Skeletal muscle tissue (tissue), 4 donors: ENCODE data around the gene VPS33B. TPM values are rescaled to one million over a fixed set of nuclear protein-coding genes. Genes with fewer than 3 reads are reported as not detected.

Experiments
- H3K27ac ChIP-seq: one replicate; pipeline ENCODE4 v1.7.0; 2013; ENCODE audit warnings: mild to moderate bottlenecking, low read depth, low read length, inconsistent platforms
- H3K27me3 ChIP-seq, 3 donors: one replicate each; pipeline ENCODE4 v1.7.0; 2013; ENCODE audit warnings: low read length in 3 of 3; ENCODE audit not compliant: control insufficient read depth in 3 of 3, insufficient read depth in 3 of 3
- H3K36me3 ChIP-seq, 3 donors: one replicate each; pipeline ENCODE4 v1.7.0; 2013; ENCODE audit warnings: low read length in 3 of 3; ENCODE audit not compliant: control insufficient read depth in 3 of 3, insufficient read depth in 3 of 3
- H3K4me1 ChIP-seq, 3 donors: one replicate each; pipeline ENCODE4 v1.7.0; 2013; ENCODE audit warnings: low read length in 3 of 3, mild to moderate bottlenecking in 3 of 3; ENCODE audit not compliant: control insufficient read depth in 3 of 3, insufficient read depth in 3 of 3
- H3K4me3 ChIP-seq, 3 donors: one replicate each; pipeline ENCODE4 v1.7.0; 2013; ENCODE audit warnings: low read length in 3 of 3
- H3K9ac ChIP-seq, 3 donors: one replicate each; pipeline ENCODE4 v1.7.0; 2013; ENCODE audit warnings: low read length in 3 of 3, mild to moderate bottlenecking in 3 of 3, moderate library complexity in 2 of 3, low read depth in 1 of 3
- H3K9me3 ChIP-seq, 3 donors: one replicate each; pipeline ENCODE4 v1.7.0; 2013; ENCODE audit warnings: low read length in 3 of 3; ENCODE audit not compliant: control insufficient read depth in 3 of 3
- total RNA-seq: library from RNA; depleted of rRNA; stranded (reverse); fragments of >200 nt; gene quantifications from one replicate; pipeline ENCODE4 v1.2.3, GENCODE V29; 2014
- donor health status: Osteomylitis.

The VPS33B gene
- total RNA-seq, 1 donor from 2014 or later: 3.1 TPM

DNA sequence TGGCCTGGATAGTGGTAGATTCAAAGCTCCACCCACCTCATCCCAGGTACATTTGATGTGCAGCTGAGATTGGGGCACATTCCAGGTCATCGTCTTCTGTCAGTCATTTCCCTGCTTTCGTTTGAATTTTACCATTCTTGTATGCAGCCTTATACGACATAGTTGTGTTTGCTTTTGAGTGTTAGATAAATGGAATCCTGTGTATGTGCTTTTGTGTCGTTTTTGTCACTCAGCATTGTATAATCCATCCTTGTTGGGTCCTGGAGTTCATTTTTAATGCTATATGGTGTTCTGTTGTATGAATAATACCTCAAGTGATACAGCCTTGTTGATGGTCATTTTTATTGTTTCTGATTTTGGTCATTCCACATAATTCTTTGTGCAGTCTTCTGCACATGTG lies 60.4 kb downstream of the VPS33B start:
- Histone ChIP-seq H3K4me3 (no peak overlapping the region), H3K27me3 (no peaks in the 10 kb centered on the region), H3K36me3 (peaks cover 23 to 44% (median 38%) of the 10 kb centered on the region in 3 donors), H3K9ac (no peak overlapping the region), H3K27ac (no peak overlapping the region), H3K4me1 (peaks cover 31 to 35% (median 32%) of the 10 kb centered on the region in 3 donors), H3K9me3 (no peaks in the 10 kb centered on the region)

- Histone ChIP-seq H3K27me3 (no peaks in the 10 kb centered on the region), H3K27ac (peak overlapping the region; percentile 64), H3K36me3 (peaks cover 16 to 33% (median 30%) of the 10 kb centered on the region in 3 donors), H3K4me3 (peak overlapping the region in 2 of 3 donors; percentile 29 to 35), H3K9ac (peak overlapping the region in 2 of 3 donors; percentile 33 to 60), H3K4me1 (peaks cover 39 to 49% (median 41%) of the 10 kb centered on the region in 3 donors), H3K9me3 (no peaks in the 10 kb centered on the region)
Measured at GRCh38 chr15:90960298-90961091, 61.9 kb downstream of the VPS33B start.

- H3K36me3 ChIP-seq: peaks cover 16 to 33% (median 30%) of the 10 kb centered on the region in 3 donors
- no peaks in the 10 kb centered on the region for H3K9me3 ChIP-seq
- no peaks in the 10 kb centered on the region for H3K27me3 ChIP-seq
- peak overlapping the region in 2 of 3 donors; percentile 40 to 72 for H3K9ac ChIP-seq
- H3K27ac ChIP-seq: peak overlapping the region; percentile 64
- peak overlapping the region in 2 of 3 donors; percentile 29 to 35 for H3K4me3 ChIP-seq
- peaks cover 43 to 55% (median 45%) of the 10 kb centered on the region in 3 donors for H3K4me1 ChIP-seq
Measured at GRCh38 chr15:90959894-90960293, 62.5 kb downstream of the VPS33B start.

- Histone ChIP-seq H3K36me3 (peaks cover 16 to 32% (median 30%) of the 10 kb centered on the region in 3 donors), H3K27ac (peak overlapping the region; percentile 64), H3K4me3 (no peak overlapping the region), H3K4me1 (peaks cover 43 to 61% (median 48%) of the 10 kb centered on the region in 3 donors), H3K9ac (peak overlapping the region in 2 of 3 donors; percentile 40 to 72), H3K27me3 (no peaks in the 10 kb centered on the region), H3K9me3 (no peaks in the 10 kb centered on the region)
Measured at GRCh38 chr15:90959028-90959595, 63.3 kb downstream of the VPS33B start.

DNA sequence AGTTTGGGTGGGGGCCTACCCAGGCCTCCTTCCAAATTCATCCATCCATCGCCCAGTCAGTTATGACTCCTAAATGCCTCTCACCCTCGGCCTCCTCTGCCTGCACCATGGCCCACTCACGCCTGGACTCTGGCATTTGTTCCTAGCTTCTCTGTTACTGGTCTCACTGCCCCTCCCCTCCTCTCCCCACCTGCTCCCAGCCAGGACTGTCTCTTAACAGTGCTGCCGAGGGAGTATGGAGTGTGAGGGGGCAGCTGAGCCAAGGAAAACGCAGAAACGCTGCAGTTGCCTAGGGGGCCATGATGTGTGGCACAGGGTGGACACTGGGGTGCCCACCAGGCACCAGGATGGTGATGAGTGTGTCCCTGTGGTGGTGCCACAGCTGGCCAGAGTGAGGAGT lies 64.6 kb downstream of the VPS33B start:
- H3K27me3 ChIP-seq: no peaks in the 10 kb centered on the region
- no peaks in the 10 kb centered on the region for H3K9me3 ChIP-seq
- H3K4me1 ChIP-seq: peaks cover 43 to 61% (median 48%) of the 10 kb centered on the region in 3 donors
- no peak overlapping the region for H3K27ac ChIP-seq
- H3K36me3 ChIP-seq: peaks cover 26 to 35% (median 31%) of the 10 kb centered on the region in 3 donors
- H3K9ac ChIP-seq: peak overlapping the region; percentile 30 to 88 (median 77)
- peak overlapping the region; percentile 67 to 80 (median 79) for H3K4me3 ChIP-seq

- H3K36me3 ChIP-seq: peaks cover 27 to 36% (median 29%) of the 10 kb centered on the region in 3 donors
- peak overlapping the region; percentile 40 for H3K27ac ChIP-seq
- no peaks in the 10 kb centered on the region for H3K9me3 ChIP-seq
- peak overlapping the region; percentile 77 to 88 (median 79) for H3K9ac ChIP-seq
- peak overlapping the region; percentile 67 to 80 (median 79) for H3K4me3 ChIP-seq
- H3K27me3 ChIP-seq: no peaks in the 10 kb centered on the region
- peaks cover 43 to 61% (median 48%) of the 10 kb centered on the region in 3 donors for H3K4me1 ChIP-seq
Measured at GRCh38 chr15:90957031-90957790, 65.2 kb downstream of the VPS33B start.

GRCh38 chr15:90956274-90957030 lies 65.9 kb downstream of the VPS33B start:
- H3K4me3 ChIP-seq: peak overlapping the region; percentile 63 to 80 (median 79)
- no peaks in the 10 kb centered on the region for H3K9me3 ChIP-seq
- no peaks in the 10 kb centered on the region for H3K27me3 ChIP-seq
- H3K27ac ChIP-seq: peak overlapping the region; percentile 40
- peak overlapping the region; percentile 77 to 88 (median 79) for H3K9ac ChIP-seq
- H3K36me3 ChIP-seq: peaks cover 24 to 34% (median 28%) of the 10 kb centered on the region in 3 donors
- H3K4me1 ChIP-seq: peaks cover 43 to 61% (median 48%) of the 10 kb centered on the region in 3 donors

DNA sequence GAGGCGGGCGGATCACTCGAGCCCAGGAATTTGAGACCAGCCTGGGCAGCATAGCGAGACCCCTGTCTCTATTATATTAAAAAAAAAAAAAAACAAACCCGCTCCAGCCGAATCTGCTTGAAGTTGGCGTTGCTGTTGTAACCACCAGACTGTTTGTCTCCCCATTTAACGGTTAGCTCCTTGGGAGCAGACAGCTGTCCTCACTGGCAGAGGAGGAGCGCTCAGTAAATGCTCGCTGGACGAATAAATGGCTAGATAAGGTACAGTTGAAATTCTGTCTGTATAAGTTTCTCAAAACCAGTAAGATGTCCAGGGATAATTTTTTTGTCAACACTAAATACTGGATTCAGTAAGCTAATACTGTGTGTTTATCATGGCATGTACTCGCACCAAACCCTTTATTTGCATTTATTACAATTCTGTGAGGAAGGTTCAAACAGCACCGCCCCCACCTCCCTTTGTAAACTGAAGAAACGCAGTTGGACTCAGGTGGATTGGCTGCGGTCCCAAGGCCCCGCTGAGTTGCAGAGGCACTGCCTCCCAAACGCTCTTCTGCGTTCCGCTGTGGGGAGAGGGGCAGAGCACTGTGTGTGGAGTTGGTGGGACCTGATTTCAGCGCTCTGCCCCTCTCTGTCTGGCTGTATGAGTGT lies 66.6 kb downstream of the VPS33B start:
- H3K4me1 ChIP-seq: peaks cover 39 to 56% (median 43%) of the 10 kb centered on the region in 3 donors
- no peak overlapping the region for H3K27ac ChIP-seq
- no peaks in the 10 kb centered on the region for H3K9me3 ChIP-seq
- H3K27me3 ChIP-seq: no peaks in the 10 kb centered on the region
- peak overlapping the region in 2 of 3 donors; percentile 88 to 95 for H3K9ac ChIP-seq
- peak overlapping the region in 1 of 3 donors; percentile 95 for H3K4me3 ChIP-seq
- peaks cover 22 to 34% (median 32%) of the 10 kb centered on the region in 3 donors for H3K36me3 ChIP-seq
